MM.1S (cell line): ENCODE measurements around the gene SEC61G.

Source experiments
- DNase-seq: peaks from one replicate; pipeline ENCODE4 v3.0.0-alpha.2; 2015
- H2AFZ ChIP-seq: fragments of 300-600 bp; sonication (generic); 2 replicates; pipeline ENCODE4 v1.6.0; 2016; ENCODE audit warnings: antibody characterized with exemption, low read length
- H3F3A ChIP-seq: fragments of 300-600 bp; sonication (generic); 2 replicates; pipeline ENCODE4 v1.6.1; 2016; ENCODE audit warnings: mild to moderate bottlenecking, antibody characterized with exemption, low read length, moderate library complexity, mixed read lengths; ENCODE audit not compliant: insufficient read depth
- H3K27ac ChIP-seq: fragments of 300-600 bp; sonication (generic); 2 replicates; pipeline ENCODE4 v1.5.1; 2016; ENCODE audit warnings: mild to moderate bottlenecking, low read length
- H3K27me3 ChIP-seq: fragments of 300-600 bp; sonication (generic); replicated peaks from 2 replicates; pipeline ENCODE4 v1.6.0; 2016; ENCODE audit warnings: low read length; ENCODE audit not compliant: insufficient read depth
- H3K36me3 ChIP-seq: fragments of 300-600 bp; sonication (generic); replicated peaks from 2 replicates; pipeline ENCODE4 v1.6.1; 2016; ENCODE audit warnings: mild to moderate bottlenecking, low read length, mixed read lengths; ENCODE audit not compliant: insufficient read depth
- H3K4me1 ChIP-seq: fragments of 300-600 bp; sonication (generic); 2 replicates; pipeline ENCODE4 v1.6.1; 2016; ENCODE audit warnings: low read length, mixed read lengths
- H3K4me2 ChIP-seq: fragments of 300-600 bp; sonication (generic); 2 replicates; pipeline ENCODE4 v1.6.0; 2016; ENCODE audit warnings: low read depth, low read length
- H3K4me3 ChIP-seq: fragments of 300-600 bp; sonication (generic); 2 replicates; pipeline ENCODE4 v1.5.1; 2016; ENCODE audit warnings: low read length, mixed read lengths
- H3K79me2 ChIP-seq: fragments of 300-600 bp; sonication (generic); 2 replicates; pipeline ENCODE4 v1.6.1; 2016; ENCODE audit warnings: mixed run types, low read length, mixed read lengths
- H3K9ac ChIP-seq: fragments of 300-600 bp; sonication (generic); 2 replicates; pipeline ENCODE4 v1.6.1; 2016; ENCODE audit warnings: low read length, mixed read lengths
- H3K9me2 ChIP-seq: fragments of 300-600 bp; sonication (generic); replicated peaks from 2 replicates; pipeline ENCODE4 v1.6.1; 2016; ENCODE audit warnings: mild to moderate bottlenecking, low read length, mixed read lengths; ENCODE audit not compliant: insufficient read depth
- H3K9me3 ChIP-seq: fragments of 300-600 bp; sonication (generic); replicated peaks from 2 replicates; pipeline ENCODE4 v1.6.1; 2016; ENCODE audit warnings: mild to moderate bottlenecking, low read length, mixed read lengths; ENCODE audit not compliant: insufficient read depth
- H4K20me1 ChIP-seq: fragments of 300-600 bp; sonication (generic); 2 replicates; pipeline ENCODE4 v1.6.1; 2016; ENCODE audit warnings: mild to moderate bottlenecking, low read length, moderate library complexity, mixed read lengths; ENCODE audit not compliant: insufficient read depth
- CTCF ChIP-seq: fragments of 300-600 bp; sonication (generic); IDR thresholded peaks from 2 replicates; pipeline ENCODE4 v1.5.1; 2016; ENCODE audit warnings: antibody characterized with exemption, low read length, mixed read lengths
- EZH2 ChIP-seq: fragments of 300-600 bp; sonication (generic); optimal IDR thresholded peaks from 2 replicates; pipeline ENCODE3; 2017; ENCODE audit warnings: low read depth, mild to moderate bottlenecking, antibody characterized with exemption, low read length, mixed read lengths
- EZH2phosphoT487 ChIP-seq: fragments of 300-600 bp; sonication (generic); IDR thresholded peaks from 2 replicates; pipeline ENCODE4 v1.6.1; 2018; ENCODE audit warnings: antibody characterized with exemption, low read length

SEC61G gene

GRCh38 chr7:54799792-54800191 lies 40.8 kb upstream of the SEC61G start:
- Histone ChIP-seq H3K27me3 (no peaks in the 10 kb centered on the region), H3K9ac (no peak overlapping the region), H3K27ac (no peak overlapping the region), H4K20me1 (no peaks in the 10 kb centered on the region), H3K9me2 (no peaks in the 10 kb centered on the region), H2AFZ (no peak overlapping the region), H3K9me3 (no peaks in the 10 kb centered on the region), H3F3A (no peaks in the 10 kb centered on the region), H3K79me2 (no peaks in the 10 kb centered on the region), H3K4me1 (no peaks in the 10 kb centered on the region), H3K36me3 (no peaks in the 10 kb centered on the region), H3K4me3 (no peak overlapping the region), H3K4me2 (no peak overlapping the region)
- no peak for TF ChIP-seq EZH2
- TF ChIP-seq CTCF, result no peak
- no peak for TF ChIP-seq EZH2phosphoT487
- no peak for DNase-seq

- no peaks in the 10 kb centered on the region for H3K4me1 ChIP-seq
- H3K27ac ChIP-seq, result no peak overlapping the region
- H3K4me2 ChIP-seq, result no peak overlapping the region
- H3K9me3 ChIP-seq, result no peaks in the 10 kb centered on the region
- no peak overlapping the region for H3K4me3 ChIP-seq
- no peaks in the 10 kb centered on the region for H4K20me1 ChIP-seq
- H3K9ac ChIP-seq, result no peak overlapping the region
- no peaks in the 10 kb centered on the region for H3K36me3 ChIP-seq
- H3K9me2 ChIP-seq, result no peaks in the 10 kb centered on the region
- H3K79me2 ChIP-seq, result no peaks in the 10 kb centered on the region
- H3F3A ChIP-seq, result no peaks in the 10 kb centered on the region
- no peak overlapping the region for H2AFZ ChIP-seq
- DNase-seq, result no peak
- no peak for TF ChIP-seq CTCF
- TF ChIP-seq EZH2phosphoT487, result no peak
- TF ChIP-seq EZH2, result no peak
- H3K27me3 ChIP-seq, result no peaks in the 10 kb centered on the region
These were observed 39.5 kb upstream of the SEC61G start for GRCh38 chr7:54798530-54798929.

GRCh38 chr7:54796853-54797252 lies 37.8 kb upstream of the SEC61G start:
- H3K9me2 ChIP-seq, result no peaks in the 10 kb centered on the region
- no peak overlapping the region for H3K9ac ChIP-seq
- no peaks in the 10 kb centered on the region for H3K27me3 ChIP-seq
- H3K4me1 ChIP-seq, result no peaks in the 10 kb centered on the region
- no peak for TF ChIP-seq CTCF
- no peak for TF ChIP-seq EZH2phosphoT487
- no peak for TF ChIP-seq EZH2
- no peak overlapping the region for H3K4me3 ChIP-seq
- no peaks in the 10 kb centered on the region for H3K9me3 ChIP-seq
- H3K27ac ChIP-seq, result no peak overlapping the region
- no peaks in the 10 kb centered on the region for H3K79me2 ChIP-seq
- no peak for DNase-seq
- no peaks in the 10 kb centered on the region for H4K20me1 ChIP-seq
- H3K36me3 ChIP-seq, result no peaks in the 10 kb centered on the region
- H3K4me2 ChIP-seq, result no peak overlapping the region
- H2AFZ ChIP-seq, result no peak overlapping the region
- H3F3A ChIP-seq, result no peaks in the 10 kb centered on the region

GRCh38 chr7:54796150-54796549 lies 37.1 kb upstream of the SEC61G start:
- no peak overlapping the region for H3K27ac ChIP-seq
- no peaks in the 10 kb centered on the region for H3K4me1 ChIP-seq
- no peaks in the 10 kb centered on the region for H4K20me1 ChIP-seq
- no peak overlapping the region for H3K4me3 ChIP-seq
- H3K27me3 ChIP-seq, result no peaks in the 10 kb centered on the region
- H3K36me3 ChIP-seq, result no peaks in the 10 kb centered on the region
- TF ChIP-seq EZH2 (no peak), CTCF (no peak), EZH2phosphoT487 (no peak)
- no peaks in the 10 kb centered on the region for H3F3A ChIP-seq
- no peak overlapping the region for H3K4me2 ChIP-seq
- no peaks in the 10 kb centered on the region for H3K9me2 ChIP-seq
- H3K9me3 ChIP-seq, result no peaks in the 10 kb centered on the region
- H3K9ac ChIP-seq, result no peak overlapping the region
- no peak overlapping the region for H2AFZ ChIP-seq
- no peaks in the 10 kb centered on the region for H3K79me2 ChIP-seq
- DNase-seq, result no peak
